H4 (cell line): Measurements from ENCODE around the gene SNX8. TPM values are rescaled to one million over a fixed set of nuclear protein-coding genes. Genes with fewer than 3 reads are reported as not detected.
A peak's percentile ranks its signal among the peaks of the same experiment; 100 is the strongest.

ENCODE experiments used
- DNase-seq: peaks from one replicate; pipeline ENCODE4 v3.0.0-alpha.2; 2015; ENCODE audit warnings: low spot score
- total RNA-seq: library from RNA; depleted of rRNA; stranded (reverse); fragments of >200 nt; shearing (Covaris generic); gene quantifications from 2 replicates; pipeline ENCODE4 v1.2.3, GENCODE V29; 2014

The SNX8 gene
- total RNA-seq, 1 experiment from 2014 or later = 27.7 TPM

GRCh38 chr7:2264158-2264557 lies 50.1 kb downstream of the SNX8 start:
- DNase-seq = no peak

- no peak for DNase-seq
These were observed 51.1 kb downstream of the SNX8 start for GRCh38 chr7:2263176-2263575.

GRCh38 chr7:2261611-2262010 lies 52.6 kb downstream of the SNX8 start:
- no peak for DNase-seq

GRCh38 chr7:2260820-2261219 lies 53.4 kb downstream of the SNX8 start:
- DNase-seq = peak; percentile 72

- DNase-seq = no peak
These were observed 54.8 kb downstream of the SNX8 start for GRCh38 chr7:2259480-2259879.

GRCh38 chr7:2258661-2259365 lies 55.4 kb downstream of the SNX8 start:
- DNase-seq = no peak

- no peak for DNase-seq
These were observed 56.6 kb downstream of the SNX8 start for GRCh38 chr7:2257651-2258050.

- no peak for DNase-seq
These were observed 57.1 kb downstream of the SNX8 start for GRCh38 chr7:2257046-2257551.

- no peak for DNase-seq
These were observed 57.8 kb downstream of the SNX8 start for GRCh38 chr7:2256306-2257045.

GRCh38 chr7:2255145-2256139 lies 58.8 kb downstream of the SNX8 start:
- no peak for DNase-seq

GRCh38 chr7:2254429-2255144 lies 59.7 kb downstream of the SNX8 start:
- DNase-seq = no peak

GRCh38 chr7:2253525-2254244 lies 60.6 kb downstream of the SNX8 start:
- DNase-seq = no peak

- DNase-seq = no peak
These were observed 61.2 kb downstream of the SNX8 start for GRCh38 chr7:2253021-2253420.

- DNase-seq = no peak
These were observed 62.1 kb downstream of the SNX8 start for GRCh38 chr7:2251841-2252771.

GRCh38 chr7:2251381-2251780 lies 62.9 kb downstream of the SNX8 start:
- no peak for DNase-seq

GRCh38 chr7:2249744-2250323 lies 64.4 kb downstream of the SNX8 start:
- DNase-seq = no peak

GRCh38 chr7:2248984-2249694 lies 65.1 kb downstream of the SNX8 start:
- peak; percentile 99 for DNase-seq
